Measurements from ENCODE around the gene ZFYVE26. TPM values are rescaled to one million over a fixed set of nuclear protein-coding genes. Genes with fewer than 3 reads are reported as not detected.
"Not testable (repeated sequence)": the region's sequence is repeated elsewhere in the genome, so short reads cannot be mapped to it uniquely, and the experiment has no call there.

The ZFYVE26 gene
- total and polyA plus RNA-seq, 4 experiments from 2014 or later: 0.95 to 38.1 (median 19.7) TPM

GRCh38 chr14:67722293-67722692, 94.1 kb downstream of the ZFYVE26 start:
- no peak overlapping the region for H3K27ac ChIP-seq (ENCODE audit: low read depth, low read length)
- peaks cover 3 to 7% (median 6%) of the 10 kb centered on the region in 4 donors for H3K4me1 Mint-ChIP-seq
- no peaks in the 10 kb centered on the region for H3K9me3 Mint-ChIP-seq
- peaks cover 8% of the 10 kb centered on the region for H3K4me1 ChIP-seq (ENCODE audit: insufficient read depth, low read length)
- CTCF ChIA-PET (ENCODE audit: partially characterized antibody): interaction anchor here (1.9 kb wide), 1 partner anchor 18 kb away, joined by 5 read pairs; no protein-coding TSS in a partner anchor
- H3K27me3 Mint-ChIP-seq: peaks cover 22 to 25% of the 10 kb centered on the region in 2 donors
- peak overlapping the region in 2 of 8 donors; percentile 26 to 51 for H3K4me3 Mint-ChIP-seq
- POLR2A ChIA-PET (ENCODE audit: partially characterized antibody): no interaction called here
- intact Hi-C loops (cut with micrococcal nuclease): no loop called here
- no peak overlapping the region for H3K4me3 ChIP-seq (ENCODE audit: low read length in 2 of 2)
- DNase-seq: no peak
- H3K27ac Mint-ChIP-seq: no peak overlapping the region
- peaks cover 4% of the 10 kb centered on the region for H3K27me3 ChIP-seq (ENCODE audit: insufficient read depth, low read length)
- no peaks in the 10 kb centered on the region for H3K36me3 ChIP-seq (ENCODE audit: insufficient read depth, low read length)
- H3K9me3 ChIP-seq (ENCODE audit: control insufficient read depth in 1 of 2, low read length in 2 of 2): no peaks in the 10 kb centered on the region
- no peaks in the 10 kb centered on the region for H3K36me3 Mint-ChIP-seq

- Mint-ChIP-seq H3K9me3 (no peaks in the 10 kb centered on the region), H3K36me3 (no peaks in the 10 kb centered on the region), H3K27ac (no peak overlapping the region), H3K27me3 (peaks cover 22 to 25% of the 10 kb centered on the region in 2 donors), H3K4me3 (no peak overlapping the region), H3K4me1 (peaks cover 3 to 7% (median 6%) of the 10 kb centered on the region in 4 donors)
- Histone ChIP-seq H3K4me3 (ENCODE audit: low read length in 2 of 2) (no peak overlapping the region), H3K27ac (ENCODE audit: low read depth, low read length) (no peak overlapping the region), H3K9me3 (ENCODE audit: control insufficient read depth in 1 of 2, low read length in 2 of 2) (no peaks in the 10 kb centered on the region), H3K36me3 (ENCODE audit: insufficient read depth, low read length) (no peaks in the 10 kb centered on the region), H3K27me3 (ENCODE audit: insufficient read depth, low read length) (peaks cover 4% of the 10 kb centered on the region), H3K4me1 (ENCODE audit: insufficient read depth, low read length) (peaks cover 8% of the 10 kb centered on the region)
- POLR2A ChIA-PET (ENCODE audit: partially characterized antibody): no interaction called here
- DNase-seq: no peak
- intact Hi-C loops (cut with micrococcal nuclease): no loop called here
- CTCF ChIA-PET (ENCODE audit: partially characterized antibody): interaction anchor here (1.9 kb wide), 1 partner anchor 17 kb away, joined by 5 read pairs; no protein-coding TSS in a partner anchor
Measured at GRCh38 chr14:67721875-67722274, 94.5 kb downstream of the ZFYVE26 start.

DNA sequence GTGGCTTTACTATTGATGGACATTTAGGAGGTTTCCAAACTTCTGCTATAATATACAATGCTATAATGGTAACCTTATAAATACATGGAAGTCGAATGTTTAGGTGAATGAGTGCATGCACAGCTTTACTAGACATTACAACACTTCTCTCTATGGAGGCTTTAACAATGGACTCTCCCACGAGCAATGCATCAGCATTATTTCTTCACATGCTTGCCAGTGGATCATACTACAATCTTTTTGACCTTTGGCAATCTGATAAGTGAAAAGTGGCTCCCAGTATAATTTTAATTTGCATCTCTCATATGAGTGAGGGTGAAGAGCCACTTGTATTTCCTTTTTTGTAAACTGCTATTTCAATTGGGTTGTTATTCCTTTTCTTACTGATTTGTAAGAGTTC, 96.5 kb downstream of the ZFYVE26 start:
- Mint-ChIP-seq H3K36me3 (no peaks in the 10 kb centered on the region), H3K4me3 (no peak overlapping the region), H3K9me3 (no peaks in the 10 kb centered on the region), H3K27me3 (peaks cover 16 to 21% of the 10 kb centered on the region in 2 donors), H3K4me1 (peaks cover 3 to 7% (median 6%) of the 10 kb centered on the region in 4 donors), H3K27ac (no peak overlapping the region)
- POLR2A ChIA-PET (ENCODE audit: partially characterized antibody): no interaction called here
- no peak for DNase-seq
- peaks cover 1% of the 10 kb centered on the region for H3K27me3 ChIP-seq (ENCODE audit: insufficient read depth, low read length)
- no peak overlapping the region for H3K4me3 ChIP-seq (ENCODE audit: low read length in 2 of 2)
- CTCF ChIA-PET (ENCODE audit: partially characterized antibody): interaction anchor here (1.2 kb wide), 1 partner anchor 16 kb away, joined by 3 read pairs; no protein-coding TSS in a partner anchor
- H3K36me3 ChIP-seq (ENCODE audit: insufficient read depth, low read length): no peaks in the 10 kb centered on the region
- H3K9me3 ChIP-seq (ENCODE audit: control insufficient read depth in 1 of 2, low read length in 2 of 2): no peaks in the 10 kb centered on the region
- peaks cover 8% of the 10 kb centered on the region for H3K4me1 ChIP-seq (ENCODE audit: insufficient read depth, low read length)
- intact Hi-C loops (cut with micrococcal nuclease): no loop called here
- H3K27ac ChIP-seq (ENCODE audit: low read depth, low read length): no peak overlapping the region

GRCh38 chr14:67719385-67719784, 97.0 kb downstream of the ZFYVE26 start:
- H3K9me3 ChIP-seq (ENCODE audit: control insufficient read depth in 1 of 2, low read length in 2 of 2); H3K4me1 ChIP-seq (ENCODE audit: insufficient read depth, low read length); H3K27ac Mint-ChIP-seq; H3K36me3 Mint-ChIP-seq; H3K27ac ChIP-seq (ENCODE audit: low read depth, low read length); H3K4me1 Mint-ChIP-seq; DNase-seq; H3K4me3 Mint-ChIP-seq; H3K36me3 ChIP-seq (ENCODE audit: insufficient read depth, low read length); H3K4me3 ChIP-seq (ENCODE audit: low read length in 2 of 2); POLR2A ChIA-PET (ENCODE audit: partially characterized antibody); H3K9me3 Mint-ChIP-seq; H3K27me3 ChIP-seq (ENCODE audit: insufficient read depth, low read length); intact Hi-C loops (cut with micrococcal nuclease): not testable (repeated sequence)
- peaks cover 16 to 21% of the 10 kb centered on the region in 2 donors for H3K27me3 Mint-ChIP-seq
- CTCF ChIA-PET (ENCODE audit: partially characterized antibody): interaction anchor here (1.2 kb wide), 1 partner anchor 15 kb away, joined by 3 read pairs; no protein-coding TSS in a partner anchor

DNA sequence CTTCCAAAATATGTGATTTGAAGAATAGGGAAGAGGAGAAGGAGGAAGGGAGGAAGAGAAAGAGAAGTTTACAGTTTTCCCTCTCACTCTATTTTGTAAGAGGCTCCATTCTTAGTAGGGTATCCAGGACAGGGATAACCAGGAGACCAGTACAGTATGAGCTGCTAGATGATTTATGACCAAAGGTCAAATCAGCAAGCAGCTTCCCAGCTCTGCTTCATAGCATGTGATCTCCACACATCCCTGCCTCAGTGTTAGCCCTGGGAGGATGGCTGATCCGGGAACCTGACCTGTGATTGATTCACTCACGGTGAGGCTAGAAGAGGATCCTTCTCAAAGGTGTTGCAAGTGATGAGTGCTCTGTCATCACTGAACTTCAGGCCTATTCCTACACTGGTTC, 98.1 kb downstream of the ZFYVE26 start:
- no peaks in the 10 kb centered on the region for H3K9me3 ChIP-seq (ENCODE audit: control insufficient read depth in 1 of 2, low read length in 2 of 2)
- Mint-ChIP-seq H3K27ac (no peak overlapping the region), H3K27me3 (peaks cover 10 to 12% of the 10 kb centered on the region in 2 donors), H3K4me3 (no peak overlapping the region), H3K36me3 (no peaks in the 10 kb centered on the region), H3K9me3 (no peaks in the 10 kb centered on the region), H3K4me1 (peaks cover 3 to 7% (median 6%) of the 10 kb centered on the region in 4 donors)
- H3K4me1 ChIP-seq (ENCODE audit: insufficient read depth, low read length): peaks cover 8% of the 10 kb centered on the region
- CTCF ChIA-PET (ENCODE audit: partially characterized antibody): no interaction called here
- H3K4me3 ChIP-seq (ENCODE audit: low read length in 2 of 2): no peak overlapping the region
- no peaks in the 10 kb centered on the region for H3K36me3 ChIP-seq (ENCODE audit: insufficient read depth, low read length)
- POLR2A ChIA-PET (ENCODE audit: partially characterized antibody): no interaction called here
- intact Hi-C loops (cut with micrococcal nuclease): no loop called here
- DNase-seq: no peak
- H3K27ac ChIP-seq (ENCODE audit: low read depth, low read length): no peak overlapping the region
- no peaks in the 10 kb centered on the region for H3K27me3 ChIP-seq (ENCODE audit: insufficient read depth, low read length)

DNA sequence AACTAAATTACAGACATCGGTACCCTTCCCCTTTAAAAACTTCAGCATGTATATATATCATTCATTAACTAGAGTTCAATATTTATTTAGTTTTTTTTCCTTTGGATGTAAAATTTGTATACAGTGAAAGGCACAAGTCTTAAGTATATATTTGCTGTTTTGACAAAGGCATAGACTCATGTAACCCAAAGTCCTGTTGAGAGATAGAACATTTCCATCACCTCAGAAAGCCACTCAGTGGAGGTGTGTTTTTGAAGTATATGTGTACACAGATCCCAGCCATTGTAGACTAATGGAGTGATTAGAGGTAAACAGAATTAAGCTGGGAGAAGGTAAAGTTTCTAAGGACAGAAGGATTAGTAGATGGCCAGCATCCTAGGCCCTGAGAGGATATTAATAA, 99.3 kb downstream of the ZFYVE26 start:
- H3K9me3 ChIP-seq (ENCODE audit: control insufficient read depth in 1 of 2, low read length in 2 of 2): no peaks in the 10 kb centered on the region
- Mint-ChIP-seq H3K9me3 (no peaks in the 10 kb centered on the region), H3K27me3 (peaks cover 5 to 6% of the 10 kb centered on the region in 2 donors), H3K4me1 (no peaks in the 10 kb centered on the region), H3K36me3 (no peaks in the 10 kb centered on the region), H3K27ac (no peak overlapping the region), H3K4me3 (no peak overlapping the region)
- H3K36me3 ChIP-seq (ENCODE audit: insufficient read depth, low read length): no peaks in the 10 kb centered on the region
- no peaks in the 10 kb centered on the region for H3K4me1 ChIP-seq (ENCODE audit: insufficient read depth, low read length)
- H3K27me3 ChIP-seq (ENCODE audit: insufficient read depth, low read length): no peaks in the 10 kb centered on the region
- no peak overlapping the region for H3K4me3 ChIP-seq (ENCODE audit: low read length in 2 of 2)
- CTCF ChIA-PET (ENCODE audit: partially characterized antibody): interaction anchor here (1.0 kb wide), 1 partner anchor 9 kb away, joined by 3 read pairs; no protein-coding TSS in a partner anchor
- intact Hi-C loops (cut with micrococcal nuclease): no loop called here
- POLR2A ChIA-PET (ENCODE audit: partially characterized antibody): no interaction called here
- no peak for DNase-seq
- H3K27ac ChIP-seq (ENCODE audit: low read depth, low read length): no peak overlapping the region

DNA sequence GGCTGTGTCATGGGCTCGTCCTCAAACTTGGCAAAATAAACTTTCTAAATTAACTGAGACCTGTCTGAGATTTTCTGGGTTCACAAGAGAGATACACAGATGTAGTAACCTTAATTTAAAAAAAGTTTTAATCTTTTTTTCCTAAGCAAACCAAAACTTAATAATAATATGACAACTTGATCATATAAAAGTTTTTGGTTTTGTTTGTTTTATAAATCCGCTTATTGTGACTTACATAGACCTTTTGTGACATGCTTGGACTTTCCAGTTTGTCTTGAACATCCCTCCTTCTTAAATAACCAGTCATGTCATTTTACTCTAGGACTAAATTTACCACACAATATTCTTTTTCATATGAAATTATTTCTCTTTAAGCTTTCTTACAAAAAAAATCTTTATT, 106.2 kb downstream of the ZFYVE26 start:
- H3K9me3 ChIP-seq (ENCODE audit: control insufficient read depth in 1 of 2, low read length in 2 of 2): no peaks in the 10 kb centered on the region
- ChIA-PET CTCF (ENCODE audit: partially characterized antibody) (interaction anchor here (0.6 to 2.5 kb wide), 3 partner anchors 9 to 283 kb away, joined by 3 to 10 read pairs (median 4); no protein-coding TSS in a partner anchor), POLR2A (ENCODE audit: partially characterized antibody) (no interaction called here)
- H3K36me3 ChIP-seq (ENCODE audit: insufficient read depth, low read length): no peaks in the 10 kb centered on the region
- intact Hi-C loops (cut with micrococcal nuclease): no loop called here
- no peaks in the 10 kb centered on the region for H3K4me1 ChIP-seq (ENCODE audit: insufficient read depth, low read length)
- no peaks in the 10 kb centered on the region for H3K36me3 Mint-ChIP-seq
- H3K27ac Mint-ChIP-seq: no peak overlapping the region
- no peaks in the 10 kb centered on the region for H3K27me3 ChIP-seq (ENCODE audit: insufficient read depth, low read length)
- no peak overlapping the region for H3K27ac ChIP-seq (ENCODE audit: low read depth, low read length)
- no peaks in the 10 kb centered on the region for H3K27me3 Mint-ChIP-seq
- DNase-seq: no peak
- no peaks in the 10 kb centered on the region for H3K4me1 Mint-ChIP-seq
- no peak overlapping the region for H3K4me3 Mint-ChIP-seq
- H3K9me3 Mint-ChIP-seq: peaks cover 0 to 12% (median 6%) of the 10 kb centered on the region in 8 donors
- no peak overlapping the region for H3K4me3 ChIP-seq (ENCODE audit: low read length in 2 of 2)

Measured in CD4-positive, alpha-beta memory T cell (primary cell).